ENCODE data around the gene GPX2.

Gene GPX2

GRCh38 chr14:64958743-64959142 is 16.2 kb upstream of the GPX2 start:
- no peak for DNase-seq

- no peak for DNase-seq
Observed at GRCh38 chr14:64958201-64958600, 15.7 kb upstream of the GPX2 start.

DNA sequence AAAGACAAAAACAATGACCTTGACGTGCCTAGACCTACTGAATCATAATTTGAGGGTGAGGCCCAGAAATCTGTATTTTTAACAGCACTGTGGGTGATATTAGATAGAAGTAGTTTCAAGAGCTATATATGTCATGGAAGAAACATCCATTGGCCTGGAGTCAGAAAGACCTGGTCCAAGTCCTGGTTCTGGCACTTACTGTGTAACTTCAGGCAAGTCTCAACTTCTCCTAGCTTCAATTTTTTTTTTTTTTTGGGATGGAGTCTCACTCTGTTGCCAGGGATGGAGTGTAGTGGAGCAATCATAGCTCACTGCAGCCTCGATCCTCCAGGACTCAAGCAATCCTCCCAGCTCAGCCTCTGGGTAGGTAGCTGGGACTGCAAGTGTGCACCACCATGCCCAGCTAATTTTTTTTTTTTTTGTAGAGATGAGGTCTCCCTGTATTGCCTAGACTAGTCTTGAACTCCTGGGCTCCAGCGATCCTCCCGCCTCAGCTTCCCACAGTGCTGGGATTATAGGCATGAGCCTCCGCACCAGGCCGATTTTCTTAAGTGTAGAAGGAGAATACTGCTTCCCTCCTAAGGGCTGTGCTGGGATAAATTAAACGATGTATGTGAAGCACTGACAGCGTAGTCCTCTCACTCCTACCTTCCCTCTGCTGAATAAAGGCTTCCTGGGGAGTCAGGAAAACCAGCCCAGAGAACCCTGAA is 14.3 kb upstream of the GPX2 start:
- DNase-seq: no peak

GRCh38 chr14:64955297-64955696 is 12.8 kb upstream of the GPX2 start:
- DNase-seq: no peak

DNA sequence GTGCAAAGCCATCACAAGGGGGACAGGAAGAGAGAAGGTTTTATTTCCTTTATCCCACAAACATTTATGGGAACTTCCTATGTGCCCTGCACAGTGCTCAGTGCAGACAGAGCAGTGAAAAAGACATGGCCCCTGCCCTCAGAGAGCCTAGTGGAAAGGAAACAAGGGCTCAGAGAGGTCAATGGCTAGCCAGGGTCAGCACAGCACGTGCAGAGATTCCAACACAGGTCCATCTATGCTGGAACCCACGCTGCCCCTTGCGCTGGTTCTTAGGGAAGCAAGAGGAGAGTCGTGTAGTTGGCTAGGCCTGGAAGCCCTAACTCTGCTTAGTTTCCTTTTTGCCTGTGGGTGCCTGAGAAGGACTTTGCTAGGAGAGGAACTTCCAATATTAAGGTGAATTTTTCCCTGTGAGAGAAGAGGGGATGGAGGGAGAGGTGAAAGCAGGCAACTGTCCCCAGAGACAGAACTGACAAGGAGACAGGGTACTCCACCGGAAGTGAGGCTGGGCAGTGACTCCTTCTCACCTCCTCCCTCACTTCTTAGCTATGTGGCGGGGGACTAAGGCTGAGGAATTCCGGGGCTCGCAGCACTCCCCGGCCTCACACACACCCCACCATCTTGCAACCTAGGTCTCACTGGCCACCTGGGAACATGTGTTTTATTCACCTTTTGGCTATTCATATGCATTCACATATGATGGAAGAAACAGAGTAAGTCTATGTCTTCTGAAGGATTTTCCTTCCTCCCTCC is 12.1 kb upstream of the GPX2 start:
- DNase-seq: no peak

- DNase-seq: no peak
Observed at GRCh38 chr14:64953661-64954060, 11.1 kb upstream of the GPX2 start.

DNA sequence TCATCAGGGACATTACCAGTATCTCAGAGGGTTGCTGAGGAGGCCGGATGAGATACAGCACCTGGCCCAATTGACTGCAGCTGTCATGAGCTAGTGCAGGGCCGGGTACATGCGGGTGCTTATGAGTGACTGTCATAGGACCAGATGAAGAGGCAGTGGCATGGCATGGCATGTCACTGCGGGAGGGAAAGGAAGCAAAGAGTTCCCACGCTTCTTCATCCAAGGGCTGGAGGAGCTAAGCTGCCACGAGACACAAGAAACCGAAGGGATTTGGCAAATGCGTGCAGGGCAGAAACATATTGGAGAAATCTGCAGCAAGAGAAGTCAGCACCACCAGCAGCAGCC is 10.7 kb upstream of the GPX2 start:
- DNase-seq: no peak

DNA sequence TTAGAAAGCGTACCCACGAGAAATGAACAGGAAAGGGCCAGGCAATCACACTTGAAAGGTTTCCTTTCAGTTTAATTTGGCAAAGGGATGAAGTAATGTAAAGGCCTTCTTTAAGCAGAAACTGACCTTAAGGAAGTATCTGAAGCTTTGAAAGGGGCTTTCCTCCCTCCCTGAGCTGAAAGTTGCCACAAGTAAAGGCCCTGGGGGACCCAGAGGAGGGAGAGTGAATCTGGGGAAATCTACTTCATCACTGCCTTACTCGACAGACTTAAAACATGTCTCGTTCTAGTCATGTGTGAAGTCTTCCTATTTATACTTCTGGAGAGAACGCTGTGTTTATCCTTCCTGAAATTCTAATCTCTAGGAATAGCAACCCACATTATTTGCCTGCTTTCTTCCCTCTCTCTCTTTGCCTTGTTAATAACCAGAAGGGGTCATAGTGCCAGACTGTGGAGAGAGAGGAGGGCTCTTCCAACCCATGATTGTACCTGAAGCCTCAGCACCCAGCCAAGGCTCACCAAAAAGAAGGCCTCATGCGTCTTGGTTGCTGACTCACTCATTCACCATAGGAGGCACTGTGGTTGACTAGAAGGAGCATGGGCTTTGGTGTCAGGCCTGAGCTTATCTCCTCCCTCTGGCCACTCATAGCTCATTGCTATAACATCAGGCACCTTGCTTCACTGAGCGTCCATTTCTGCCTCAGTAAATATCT is 10.2 kb upstream of the GPX2 start:
- no peak for DNase-seq

GRCh38 chr14:64951724-64952123 is 9.2 kb upstream of the GPX2 start:
- no peak for DNase-seq

- no peak for DNase-seq
Observed at GRCh38 chr14:64951291-64951690, 8.7 kb upstream of the GPX2 start.

DNA sequence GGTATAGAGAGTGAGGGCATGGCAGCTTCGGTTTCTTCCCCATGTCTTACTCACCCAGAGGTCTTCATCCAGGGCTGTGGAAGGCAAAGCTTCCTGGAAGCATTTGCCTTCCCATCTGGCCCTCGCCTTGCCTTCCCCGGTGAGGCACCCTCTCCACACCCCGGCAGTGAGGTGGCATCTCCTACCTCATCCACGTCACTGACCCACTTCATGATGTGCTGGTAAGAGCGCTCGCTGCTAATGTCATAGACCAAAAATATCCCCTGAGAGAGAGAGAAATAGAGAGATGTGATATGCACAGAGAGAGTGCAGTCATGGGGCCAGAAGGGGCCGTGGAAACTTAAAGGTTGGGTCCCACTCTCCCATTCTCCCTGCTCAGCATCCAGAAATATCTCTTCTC is 8.3 kb upstream of the GPX2 start:
- DNase-seq: no peak

GRCh38 chr14:64948612-64949210 is 6.2 kb upstream of the GPX2 start:
- DNase-seq: no peak

GRCh38 chr14:64947710-64948611 is 5.4 kb upstream of the GPX2 start:
- DNase-seq: no peak

DNA sequence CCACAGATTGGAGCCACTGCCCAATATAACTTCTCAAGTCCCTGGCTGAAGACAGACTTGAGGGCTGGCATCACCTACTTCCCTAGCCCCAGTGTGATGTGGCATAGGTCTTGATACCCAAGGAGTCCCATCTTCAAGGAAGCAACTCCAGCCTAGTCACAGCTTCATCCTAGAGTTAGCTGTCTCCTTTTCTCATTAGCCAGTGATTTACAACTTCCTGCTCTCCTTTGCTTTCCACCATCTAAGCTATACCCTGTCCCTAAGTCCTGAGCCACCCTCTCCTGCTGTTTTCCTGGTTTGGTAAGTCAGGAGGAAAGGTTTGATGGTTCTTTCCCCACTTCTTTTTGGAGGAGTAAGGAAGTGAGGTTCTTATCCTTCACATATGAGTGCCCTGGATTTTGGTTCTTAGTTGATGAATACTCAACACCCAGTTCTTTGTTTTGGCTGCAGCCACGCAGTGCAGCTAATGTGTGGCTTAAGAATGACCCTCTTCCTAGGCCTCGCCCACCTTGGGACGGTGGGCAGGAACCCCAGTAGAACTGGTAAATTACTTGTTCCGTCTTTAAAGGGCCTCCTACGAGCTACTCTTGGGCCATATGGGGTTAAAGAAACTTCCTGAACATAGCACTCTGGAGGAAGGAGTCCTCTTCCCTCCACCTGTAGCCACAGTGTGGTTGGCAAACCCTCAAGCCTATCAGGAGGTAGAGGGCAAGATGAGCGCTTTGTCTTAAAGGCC is 3.9 kb upstream of the GPX2 start:
- DNase-seq: no peak

GRCh38 chr14:64945431-64946178 is 3.1 kb upstream of the GPX2 start:
- DNase-seq: no peak

- no peak for DNase-seq
Observed at GRCh38 chr14:64944861-64945260, 2.3 kb upstream of the GPX2 start.

DNA sequence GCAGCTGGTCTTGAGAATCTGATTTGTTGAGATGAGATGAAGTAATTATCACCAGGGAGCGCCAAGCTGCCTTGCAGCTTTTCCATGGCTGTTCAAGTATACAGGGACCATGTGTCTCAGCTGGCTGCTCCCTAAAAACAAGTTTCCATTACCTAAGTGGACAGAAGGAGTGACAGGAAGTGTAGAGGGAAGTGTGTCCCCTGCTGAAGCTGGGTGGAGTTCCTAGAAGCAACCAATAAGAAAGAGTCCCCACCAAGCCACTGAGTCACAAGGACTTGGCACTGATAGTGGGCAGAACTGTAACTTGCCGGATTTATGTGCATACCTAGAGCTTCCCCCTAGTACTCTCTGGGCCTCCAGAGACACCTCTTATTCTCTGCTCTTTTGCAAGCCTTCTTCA is 1.5 kb upstream of the GPX2 start:
- DNase-seq: no peak

DNA sequence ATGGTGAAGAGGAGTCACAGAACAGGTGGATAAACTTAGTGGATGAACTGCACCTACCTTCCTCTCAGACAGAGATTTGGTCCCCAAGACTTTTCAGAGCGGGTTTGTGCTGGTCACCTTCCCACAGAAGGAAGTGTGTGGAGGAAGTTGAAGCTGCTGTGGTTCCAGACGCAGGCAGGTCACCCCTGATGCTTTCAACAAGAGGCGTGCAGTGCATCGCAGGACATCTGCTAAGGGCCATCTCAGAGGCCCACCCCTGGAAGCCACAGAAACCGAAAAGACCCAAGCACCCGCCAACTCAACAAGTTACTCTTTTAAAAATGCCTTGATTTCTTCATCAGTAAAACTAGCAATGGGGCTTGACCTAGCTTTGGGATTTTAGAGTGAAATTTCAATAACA is 1.0 kb upstream of the GPX2 start:
- no peak for DNase-seq

- DNase-seq: no peak
Observed at GRCh38 chr14:64940336-64940910, 2.1 kb downstream of the GPX2 start.

DNA sequence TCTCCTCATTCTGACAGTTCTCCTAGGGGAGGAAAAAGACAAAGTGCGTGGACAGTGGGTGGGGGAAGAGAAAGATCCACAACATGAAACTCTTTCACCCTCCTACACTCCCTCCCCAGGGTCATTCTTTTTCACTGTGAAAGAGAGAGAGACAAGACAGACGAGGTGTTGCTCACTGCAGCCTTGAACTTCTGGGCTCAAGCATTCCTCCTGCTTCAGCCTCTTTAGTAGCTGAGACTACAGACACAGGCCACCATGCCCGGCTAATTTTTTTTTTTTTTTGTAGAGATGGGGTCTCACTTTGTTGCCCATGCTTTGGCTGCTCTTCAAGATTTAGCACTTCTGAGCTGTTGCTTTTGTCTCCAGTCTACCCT is 2.7 kb downstream of the GPX2 start:
- no peak for DNase-seq

Measured in NCI-H1694 (cell line).